OCI-LY3 (cell line): ENCODE data around the gene AHNAK2.

Experiments used
- H2AFZ ChIP-seq: fragments of 200-600, 300-600 bp; shearing (Covaris generic); 2 replicates; pipeline ENCODE4 v1.6.0; 2014; ENCODE audit warnings: antibody characterized with exemption, low read depth, low read length
- H3K27ac ChIP-seq: fragments of 200-600, 300-600 bp; sonication (generic); 2 replicates; pipeline ENCODE4 v1.5.1; 2014; ENCODE audit warnings: mild to moderate bottlenecking, low read length, moderate library complexity, mixed read lengths
- H3K27me3 ChIP-seq: fragments of 200-600, 300-600 bp; sonication (generic); 2 replicates; pipeline ENCODE4 v1.6.1; 2014; ENCODE audit warnings: low read depth, low read length, mixed read lengths
- H3K36me3 ChIP-seq: fragments of 200-600, 300-600 bp; sonication (generic); replicated peaks from 2 replicates; pipeline ENCODE3; 2014; ENCODE audit warnings: low read depth, low read length, mixed read lengths
- H3K4me1 ChIP-seq: fragments of 300-600, 200-600 bp; sonication (generic); 2 replicates; pipeline ENCODE4 v1.6.1; 2014; ENCODE audit warnings: low read length, mixed read lengths
- H3K4me2 ChIP-seq: fragments of 200-600, 300-600 bp; sonication (generic); 2 replicates; pipeline ENCODE4 v1.6.1; 2014; ENCODE audit warnings: low read length, mixed read lengths
- H3K4me3 ChIP-seq: fragments of 300-600, 200-600 bp; sonication (generic); 2 replicates; pipeline ENCODE4 v1.5.1; 2014; ENCODE audit warnings: antibody characterized with exemption, mild to moderate bottlenecking, low read length, moderate library complexity
- H3K79me2 ChIP-seq: fragments of 300-600, 200-600 bp; shearing (Covaris generic); 2 replicates; pipeline ENCODE4 v1.6.1; 2014; ENCODE audit warnings: mild to moderate bottlenecking, low read length, mixed read lengths
- H3K9ac ChIP-seq: fragments of 300-600, 200-600 bp; shearing (Covaris generic); 2 replicates; pipeline ENCODE4 v1.6.0; 2014; ENCODE audit warnings: mild to moderate bottlenecking, low read length, moderate library complexity
- H3K9me3 ChIP-seq: fragments of 200-600, 300-600 bp; shearing (Covaris generic); 2 replicates; pipeline ENCODE4 v1.6.1; 2014; ENCODE audit warnings: low read length, mixed read lengths; ENCODE audit not compliant: insufficient read depth
- H4K20me1 ChIP-seq: fragments of 200-600, 300-600 bp; sonication (generic); 2 replicates; pipeline ENCODE4 v1.6.1; 2016; ENCODE audit warnings: low read length, mixed read lengths; ENCODE audit not compliant: insufficient read depth
- EZH2phosphoT487 ChIP-seq: fragments of 200-600 bp; shearing (Covaris generic); IDR thresholded peaks from 2 replicates; pipeline ENCODE4 v1.6.1; 2018; ENCODE audit warnings: antibody characterized with exemption, mixed run types, low read depth
- TF ChIP-seq, protein P1 (sequence below): fragments of 200-600, 300-600 bp; sonication (generic); IDR thresholded peaks from 2 replicates; pipeline ENCODE4 v1.5.1; 2014; ENCODE audit warnings: antibody characterized with exemption, low read length, low read depth

AHNAK2 gene

DNA sequence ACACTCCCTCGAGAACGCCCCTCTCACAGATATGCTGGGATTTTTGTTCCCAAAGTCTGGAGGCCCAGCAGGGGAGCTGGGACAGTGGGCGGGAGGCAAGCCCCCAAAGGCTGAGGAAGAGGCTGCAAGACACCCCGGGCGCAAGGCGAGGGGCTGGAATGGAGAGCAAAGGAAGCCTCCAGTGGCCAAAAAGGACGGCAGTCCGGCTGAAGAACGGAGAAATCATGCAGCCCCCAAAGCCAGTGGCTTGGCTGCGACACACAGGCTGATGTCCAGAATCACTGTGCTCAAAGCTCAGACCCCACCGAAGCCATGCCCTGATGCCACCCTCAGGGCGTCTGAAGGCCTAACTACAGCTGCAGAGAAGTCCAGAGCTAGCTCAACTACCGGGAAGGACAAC, 18.3 kb upstream of the AHNAK2 start:
- H3K27me3 ChIP-seq = no peaks in the 10 kb centered on the region
- no peaks in the 10 kb centered on the region for H4K20me1 ChIP-seq
- no peak overlapping the region for H3K4me2 ChIP-seq
- H3K4me3 ChIP-seq = no peak overlapping the region
- H3K36me3 ChIP-seq = peaks cover 14% of the 10 kb centered on the region
- no peak overlapping the region for H3K27ac ChIP-seq
- H3K9me3 ChIP-seq = no peaks in the 10 kb centered on the region
- H3K9ac ChIP-seq = no peak overlapping the region
- H3K4me1 ChIP-seq = no peaks in the 10 kb centered on the region
- H2AFZ ChIP-seq = no peak overlapping the region
- TF ChIP-seq, protein P1, sequence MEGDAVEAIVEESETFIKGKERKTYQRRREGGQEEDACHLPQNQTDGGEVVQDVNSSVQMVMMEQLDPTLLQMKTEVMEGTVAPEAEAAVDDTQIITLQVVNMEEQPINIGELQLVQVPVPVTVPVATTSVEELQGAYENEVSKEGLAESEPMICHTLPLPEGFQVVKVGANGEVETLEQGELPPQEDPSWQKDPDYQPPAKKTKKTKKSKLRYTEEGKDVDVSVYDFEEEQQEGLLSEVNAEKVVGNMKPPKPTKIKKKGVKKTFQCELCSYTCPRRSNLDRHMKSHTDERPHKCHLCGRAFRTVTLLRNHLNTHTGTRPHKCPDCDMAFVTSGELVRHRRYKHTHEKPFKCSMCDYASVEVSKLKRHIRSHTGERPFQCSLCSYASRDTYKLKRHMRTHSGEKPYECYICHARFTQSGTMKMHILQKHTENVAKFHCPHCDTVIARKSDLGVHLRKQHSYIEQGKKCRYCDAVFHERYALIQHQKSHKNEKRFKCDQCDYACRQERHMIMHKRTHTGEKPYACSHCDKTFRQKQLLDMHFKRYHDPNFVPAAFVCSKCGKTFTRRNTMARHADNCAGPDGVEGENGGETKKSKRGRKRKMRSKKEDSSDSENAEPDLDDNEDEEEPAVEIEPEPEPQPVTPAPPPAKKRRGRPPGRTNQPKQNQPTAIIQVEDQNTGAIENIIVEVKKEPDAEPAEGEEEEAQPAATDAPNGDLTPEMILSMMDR = no peak
- no peak for TF ChIP-seq EZH2phosphoT487
- H3K79me2 ChIP-seq = no peaks in the 10 kb centered on the region

DNA sequence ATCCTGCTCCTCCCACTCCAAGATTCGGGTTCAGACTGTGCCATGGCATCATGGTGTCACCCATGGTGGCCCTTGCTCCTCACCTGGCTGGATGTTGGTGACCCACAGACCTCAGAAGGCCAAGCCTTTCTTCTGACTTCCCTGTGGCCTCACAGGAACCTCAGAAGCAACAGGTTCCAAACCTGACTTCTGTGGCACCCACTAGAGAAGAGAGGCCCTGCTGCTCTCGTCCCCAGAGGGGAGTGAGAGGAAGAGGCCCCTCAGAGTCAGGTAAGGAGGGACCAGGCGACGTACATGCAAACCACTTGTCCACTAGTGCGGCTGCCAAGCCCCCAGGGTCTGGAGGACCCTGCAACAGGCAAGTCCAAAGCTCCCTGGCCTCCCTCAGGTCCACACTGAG, 17.9 kb upstream of the AHNAK2 start:
- no peak overlapping the region for H3K9ac ChIP-seq
- H2AFZ ChIP-seq = no peak overlapping the region

DNA sequence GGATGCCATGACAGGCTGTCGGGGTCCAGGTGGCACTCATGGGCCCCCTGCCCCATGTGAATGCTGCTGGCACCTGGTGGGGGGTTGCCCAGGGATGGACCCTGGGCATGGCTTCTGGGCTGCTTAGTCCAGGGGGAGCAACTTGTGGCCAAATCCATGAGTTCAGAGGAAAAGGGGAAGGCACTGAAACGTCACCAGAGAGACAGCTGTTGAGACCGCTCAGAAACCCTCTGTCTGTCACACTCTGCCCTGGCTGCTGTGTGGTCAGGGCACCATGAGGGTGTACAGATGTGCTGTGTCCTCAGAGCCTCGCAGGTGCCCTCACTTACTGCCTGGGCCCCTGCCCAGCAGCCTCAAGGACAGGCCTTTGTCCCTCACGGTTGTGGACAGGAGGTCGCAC, 16.8 kb upstream of the AHNAK2 start:
- Histone ChIP-seq H4K20me1 (no peaks in the 10 kb centered on the region), H3K4me1 (no peaks in the 10 kb centered on the region), H3K4me2 (no peak overlapping the region), H3K79me2 (no peaks in the 10 kb centered on the region), H3K36me3 (peaks cover 13% of the 10 kb centered on the region), H3K27ac (no peak overlapping the region), H2AFZ (no peak overlapping the region), H3K9me3 (no peaks in the 10 kb centered on the region), H3K27me3 (no peaks in the 10 kb centered on the region), H3K4me3 (no peak overlapping the region), H3K9ac (no peak overlapping the region)
- TF ChIP-seq, protein P1 = no peak
- no peak for TF ChIP-seq EZH2phosphoT487

More for the DNA sequence above, 17.9 kb upstream of the AHNAK2 start:
- Histone ChIP-seq H4K20me1 (no peaks in the 10 kb centered on the region), H3K9me3 (no peaks in the 10 kb centered on the region), H3K36me3 (peaks cover 14% of the 10 kb centered on the region), H3K79me2 (no peaks in the 10 kb centered on the region), H3K27ac (no peak overlapping the region), H3K4me2 (no peak overlapping the region), H3K4me1 (no peaks in the 10 kb centered on the region), H3K4me3 (no peak overlapping the region), H3K27me3 (no peaks in the 10 kb centered on the region)
- TF ChIP-seq EZH2phosphoT487 = no peak
- TF ChIP-seq, protein P1 = no peak

DNA sequence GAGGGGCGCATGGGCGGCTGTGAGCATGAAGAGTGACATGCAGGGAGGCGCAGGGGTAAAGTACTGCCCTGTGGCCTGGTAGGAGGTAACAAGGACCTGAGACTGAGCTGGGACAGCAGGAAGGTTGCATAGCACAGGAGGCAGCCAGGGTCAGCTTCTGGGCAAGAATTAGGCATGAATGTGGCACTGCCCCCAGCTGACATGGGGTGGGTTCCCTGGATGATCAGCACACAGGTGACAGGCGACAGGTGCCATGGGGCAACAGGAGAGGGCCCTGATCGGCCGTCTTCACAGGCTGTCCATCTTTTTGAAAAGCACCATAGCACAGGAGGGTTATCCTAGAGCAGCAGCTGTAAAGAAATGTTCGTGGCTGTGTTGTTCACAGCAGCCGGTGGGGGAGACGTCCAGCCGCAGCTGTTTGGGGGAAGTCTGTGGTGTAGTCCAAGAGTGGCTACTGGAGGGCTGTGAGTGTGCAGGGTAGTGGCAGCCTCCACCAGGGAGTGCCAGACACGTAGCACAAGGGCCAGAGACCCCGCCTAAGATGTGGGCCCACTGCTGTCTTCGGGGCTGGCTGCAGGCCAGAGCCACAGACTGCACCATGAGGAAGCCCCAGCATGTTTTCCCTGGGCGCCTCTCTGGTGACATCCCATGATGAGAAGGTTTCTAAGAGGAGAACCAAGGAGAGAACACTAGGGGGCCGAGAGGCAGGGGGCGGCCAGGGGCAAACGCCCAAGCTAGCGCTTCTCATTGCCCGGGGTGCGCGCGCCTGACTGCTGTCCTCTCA, 15.8 kb upstream of the AHNAK2 start:
- Histone ChIP-seq H3K4me1 (no peaks in the 10 kb centered on the region), H3K79me2 (no peaks in the 10 kb centered on the region), H2AFZ (no peak overlapping the region), H3K9me3 (no peaks in the 10 kb centered on the region), H3K9ac (no peak overlapping the region), H3K27ac (no peak overlapping the region), H4K20me1 (no peaks in the 10 kb centered on the region), H3K27me3 (no peaks in the 10 kb centered on the region), H3K4me3 (no peak overlapping the region), H3K36me3 (peaks cover 3% of the 10 kb centered on the region), H3K4me2 (no peak overlapping the region)
- TF ChIP-seq, protein P1 = no peak
- TF ChIP-seq EZH2phosphoT487 = no peak
